GM21515 (cell line): ENCODE measurements around the gene ESYT2.
"Not testable (repeated sequence)": the region's sequence is repeated elsewhere in the genome, so short reads cannot be mapped to it uniquely, and the experiment has no call there.

Experiments used
- ATAC-seq: cut with Tn5 transposase; IDR thresholded peaks from one replicate; pipeline ENCODE4 v1.9.1; 2021; ENCODE audit not compliant: unreplicated experiment

ESYT2 gene, protein sequence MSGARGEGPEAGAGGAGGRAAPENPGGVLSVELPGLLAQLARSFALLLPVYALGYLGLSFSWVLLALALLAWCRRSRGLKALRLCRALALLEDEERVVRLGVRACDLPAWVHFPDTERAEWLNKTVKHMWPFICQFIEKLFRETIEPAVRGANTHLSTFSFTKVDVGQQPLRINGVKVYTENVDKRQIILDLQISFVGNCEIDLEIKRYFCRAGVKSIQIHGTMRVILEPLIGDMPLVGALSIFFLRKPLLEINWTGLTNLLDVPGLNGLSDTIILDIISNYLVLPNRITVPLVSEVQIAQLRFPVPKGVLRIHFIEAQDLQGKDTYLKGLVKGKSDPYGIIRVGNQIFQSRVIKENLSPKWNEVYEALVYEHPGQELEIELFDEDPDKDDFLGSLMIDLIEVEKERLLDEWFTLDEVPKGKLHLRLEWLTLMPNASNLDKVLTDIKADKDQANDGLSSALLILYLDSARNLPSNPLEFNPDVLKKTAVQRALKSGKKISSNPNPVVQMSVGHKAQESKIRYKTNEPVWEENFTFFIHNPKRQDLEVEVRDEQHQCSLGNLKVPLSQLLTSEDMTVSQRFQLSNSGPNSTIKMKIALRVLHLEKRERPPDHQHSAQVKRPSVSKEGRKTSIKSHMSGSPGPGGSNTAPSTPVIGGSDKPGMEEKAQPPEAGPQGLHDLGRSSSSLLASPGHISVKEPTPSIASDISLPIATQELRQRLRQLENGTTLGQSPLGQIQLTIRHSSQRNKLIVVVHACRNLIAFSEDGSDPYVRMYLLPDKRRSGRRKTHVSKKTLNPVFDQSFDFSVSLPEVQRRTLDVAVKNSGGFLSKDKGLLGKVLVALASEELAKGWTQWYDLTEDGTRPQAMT

GRCh38 chr7:158829342-158830210, at the start of gene ESYT2:
TSS of gene ESYT2 (minus strand) at chr7:158829509. CDS start at chr7:158829418, 91 bp downstream.
- peak; percentile 80 for ATAC-seq

GRCh38 chr7:158878151-158879079, 49.1 kb upstream of the ESYT2 start:
- ATAC-seq, result not testable (repeated sequence)

- ATAC-seq, result no peak
Observed at GRCh38 chr7:158876984-158877383, 47.7 kb upstream of the ESYT2 start.

- ATAC-seq, result no peak
Observed at GRCh38 chr7:158869876-158870275, 40.6 kb upstream of the ESYT2 start.

- no peak for ATAC-seq
Observed at GRCh38 chr7:158868764-158869410, 39.6 kb upstream of the ESYT2 start.

- ATAC-seq, result no peak
Observed at GRCh38 chr7:158867214-158867984, 38.1 kb upstream of the ESYT2 start.

DNA sequence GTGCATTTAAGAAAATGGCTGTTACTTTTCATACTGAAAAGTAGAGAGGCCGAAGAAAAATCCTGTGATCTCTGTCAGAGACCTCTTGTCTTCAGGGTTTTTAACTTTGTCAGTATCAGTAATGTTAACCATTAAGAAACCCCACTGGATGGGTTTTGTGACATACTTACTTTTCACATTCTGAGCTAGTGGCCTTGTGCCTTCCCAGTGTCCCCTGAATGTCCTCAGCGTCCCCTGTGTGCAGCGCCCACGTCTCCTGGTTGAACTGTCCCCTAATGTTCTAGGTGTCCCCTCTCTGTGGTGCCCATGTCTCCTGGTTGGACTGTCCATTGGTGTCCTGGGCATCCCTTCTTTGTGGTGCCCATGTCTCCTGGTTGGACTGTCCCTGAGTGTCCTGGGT, 36.7 kb upstream of the ESYT2 start:
- no peak for ATAC-seq

GRCh38 chr7:158865462-158865922, 36.2 kb upstream of the ESYT2 start:
- no peak for ATAC-seq

GRCh38 chr7:158864833-158865232, 35.5 kb upstream of the ESYT2 start:
- no peak for ATAC-seq

GRCh38 chr7:158864507-158864820, 35.2 kb upstream of the ESYT2 start:
- no peak for ATAC-seq

DNA sequence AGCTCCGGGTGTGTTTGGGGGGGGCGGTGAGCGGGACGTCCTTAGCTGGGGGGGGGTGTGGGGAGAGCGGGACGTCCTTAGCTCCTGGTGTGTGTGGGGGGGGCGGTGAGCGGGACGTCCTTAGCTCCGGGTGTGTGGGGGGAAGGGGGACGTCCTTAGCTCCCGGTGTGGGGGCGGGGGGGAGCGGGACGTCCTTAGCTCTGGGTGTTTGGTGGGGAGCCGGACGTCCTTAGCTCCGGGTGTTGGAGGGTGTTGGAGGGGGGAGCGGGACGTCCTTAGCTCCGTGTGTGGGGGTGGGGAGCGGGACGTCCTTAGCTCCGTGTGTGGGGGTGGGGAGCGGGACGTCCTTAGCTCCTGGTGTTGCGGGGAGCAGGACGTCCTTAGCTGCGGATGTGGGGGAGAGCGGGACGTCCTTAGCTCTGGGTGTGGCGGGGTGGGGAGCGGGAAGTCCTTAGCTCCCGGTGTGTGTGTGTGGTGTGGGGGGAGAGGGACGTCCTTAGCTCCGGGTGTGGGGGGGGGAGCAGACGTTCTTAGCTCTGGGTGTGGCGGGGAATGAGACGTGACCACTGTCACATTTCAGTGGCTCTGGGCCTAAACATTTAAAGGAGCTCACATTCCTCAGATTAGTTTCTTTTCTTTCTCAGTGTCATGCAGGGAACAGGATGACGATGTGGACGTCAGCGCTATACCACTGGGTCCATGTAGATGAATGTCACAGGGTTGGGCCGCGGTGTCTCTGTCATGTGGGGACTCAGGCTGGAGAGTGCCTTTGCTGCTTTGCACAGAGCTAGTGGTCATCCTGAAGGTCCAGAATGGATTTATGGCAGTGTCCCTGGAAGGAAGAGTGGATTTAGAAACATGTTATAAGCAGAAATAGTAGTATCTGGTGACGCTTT, 34.5 kb upstream of the ESYT2 start:
- peak; percentile 48 for ATAC-seq

- peak; percentile 48 for ATAC-seq
Observed at GRCh38 chr7:158862985-158863610, 33.8 kb upstream of the ESYT2 start.

DNA sequence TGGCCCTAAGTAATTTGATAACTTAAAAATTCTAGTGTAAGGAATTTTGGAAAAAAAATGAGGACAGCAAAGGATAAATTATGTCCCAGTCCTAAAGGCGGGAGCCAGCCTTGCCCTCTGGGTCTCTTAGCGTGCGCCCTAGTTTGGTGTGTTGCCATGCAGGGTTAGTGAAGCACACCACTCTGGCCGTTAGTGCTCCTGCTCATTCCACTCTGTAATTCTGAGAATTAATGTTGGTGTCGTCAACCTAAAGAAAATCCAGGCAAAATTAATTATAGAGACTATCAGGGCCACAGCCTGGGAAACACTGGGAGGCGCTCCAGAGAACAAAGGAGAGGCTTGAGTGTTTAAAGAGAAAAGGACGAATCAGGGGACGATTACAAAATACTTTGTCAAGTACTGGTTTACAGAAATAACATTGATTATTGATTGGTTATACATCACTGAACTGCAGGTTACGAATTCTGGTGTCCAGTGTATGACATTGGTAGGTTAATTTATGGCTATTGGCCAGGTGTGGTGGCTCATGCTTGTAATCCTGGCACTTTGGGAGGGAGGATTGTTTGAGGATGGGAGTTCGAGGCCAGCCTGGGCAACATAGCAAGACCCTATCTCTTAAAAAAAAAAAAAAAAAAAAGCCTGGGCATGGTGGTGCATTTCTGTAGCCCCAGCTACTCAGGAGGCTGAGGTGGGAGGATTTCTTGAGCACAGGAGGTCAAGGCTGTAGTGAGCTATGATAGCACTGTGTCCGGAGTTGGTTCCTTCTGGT, 32.8 kb upstream of the ESYT2 start:
- no peak for ATAC-seq

DNA sequence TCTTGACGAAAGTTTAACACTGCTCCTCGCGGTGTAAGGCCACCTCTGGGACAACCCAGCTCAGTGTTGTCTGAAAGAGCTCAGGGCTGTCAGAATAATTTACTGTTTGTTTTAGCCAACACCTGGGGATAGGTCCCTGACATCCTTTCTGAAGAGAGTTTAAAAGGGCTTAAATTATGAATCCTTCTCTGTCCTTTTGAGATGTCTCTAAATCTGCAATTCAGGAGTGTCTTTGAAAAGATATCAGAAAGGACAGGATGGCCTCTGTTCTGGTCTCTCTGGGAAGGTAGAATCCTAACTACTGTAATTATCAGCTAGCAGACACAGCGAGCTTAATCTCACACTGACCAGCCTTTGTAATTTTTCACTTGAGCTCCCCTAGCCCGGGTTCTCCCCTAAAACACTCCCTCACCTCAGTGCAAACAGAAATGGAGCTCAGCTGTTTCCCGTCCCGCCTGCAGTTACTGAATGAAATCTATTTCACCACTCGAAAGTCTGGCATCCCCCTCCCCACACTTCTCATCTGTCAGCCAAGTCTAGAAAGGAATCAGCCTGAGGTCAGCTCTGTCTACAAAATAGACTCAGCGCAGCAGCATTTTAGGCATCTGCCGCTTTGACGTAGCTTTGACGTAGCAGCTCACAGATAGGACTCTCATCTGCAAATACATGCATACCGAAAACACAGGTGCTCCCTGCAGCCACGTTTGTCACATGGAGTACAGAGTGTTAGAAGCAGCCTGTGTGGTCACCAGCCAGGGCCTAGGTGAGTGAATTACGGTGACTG, 31.9 kb upstream of the ESYT2 start:
- no peak for ATAC-seq

DNA sequence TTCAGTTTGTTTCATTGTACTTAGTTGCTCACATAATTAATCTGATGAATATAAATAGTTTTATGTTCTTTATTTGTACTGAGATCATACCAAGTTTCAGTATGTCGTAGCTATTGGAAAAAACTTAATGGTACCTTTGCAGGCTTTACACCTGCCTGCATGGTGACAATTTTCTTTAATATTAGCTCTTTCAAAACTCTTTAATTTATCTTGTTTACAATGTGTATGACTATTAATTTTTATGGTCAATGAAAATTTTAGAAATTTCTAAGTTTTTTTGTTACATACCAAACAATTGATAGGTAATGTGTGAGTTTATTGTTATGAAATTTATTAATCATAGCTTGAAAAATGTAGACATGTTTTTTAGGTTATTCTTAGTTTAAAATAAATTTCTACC, 31.1 kb upstream of the ESYT2 start:
- no peak for ATAC-seq
